Measurements from ENCODE around the gene SGCB.
A peak's percentile ranks its signal among the peaks of the same experiment; 100 is the strongest.

The SGCB gene

GRCh38 chr4:52069571-52069970 lies 31.5 kb upstream of the SGCB start (continued):
- no peak for TF ChIP-seq PATZ1 (CRISPR knock-in tag; IDR thresholded peaks at IDR 0.05; ENCODE audit: borderline replicate concordance)
- no peak for TF ChIP-seq PPARA (CRISPR knock-in tag; IDR thresholded peaks at IDR 0.05; ENCODE audit: borderline replicate concordance)
- no peak for TF ChIP-seq ZNF565 (CRISPR knock-in tag; conservative IDR thresholded peaks at IDR 0.05; ENCODE audit: low read depth)
- no peak for TF ChIP-seq ZFP3 (CRISPR knock-in tag; IDR thresholded peaks at IDR 0.05)
- no peak for TF ChIP-seq ZNF8 (CRISPR knock-in tag; IDR thresholded peaks at IDR 0.05)
- TF ChIP-seq ZFP30 (CRISPR knock-in tag; IDR thresholded peaks at IDR 0.05) = no peak
- TF ChIP-seq SNAI2 (CRISPR knock-in tag; IDR thresholded peaks at IDR 0.05) = no peak
- 0 out of 2 replicates have a peak, but pooled peaks have one; percentile 40 for TF ChIP-seq ZC3H10 (CRISPR knock-in tag; IDR thresholded peaks at IDR 0.05)
- no peak for TF ChIP-seq CSDC2 (CRISPR knock-in tag; IDR thresholded peaks at IDR 0.05)
- TF ChIP-seq ZNF70 (CRISPR knock-in tag; IDR thresholded peaks at IDR 0.05) = no peak
- no peak for TF ChIP-seq BACH2 (CRISPR knock-in tag; IDR thresholded peaks at IDR 0.05; ENCODE audit: borderline replicate concordance)
- TF ChIP-seq ARNTL (CRISPR knock-in tag; IDR thresholded peaks at IDR 0.05; ENCODE audit: borderline replicate concordance, low read depth) = no peak

- no peak for TF ChIP-seq OSR1 (CRISPR knock-in tag; IDR thresholded peaks at IDR 0.05)
- no peak for ATAC-seq
Measured at GRCh38 chr4:52059372-52059771, 21.3 kb upstream of the SGCB start.

GRCh38 chr4:52058275-52058674 lies 20.2 kb upstream of the SGCB start:
- no peak for ATAC-seq
- TF ChIP-seq ARNTL (CRISPR knock-in tag; IDR thresholded peaks at IDR 0.05; ENCODE audit: borderline replicate concordance, low read depth) (no peak), ZFP3 (CRISPR knock-in tag; IDR thresholded peaks at IDR 0.05) (no peak), CSDC2 (CRISPR knock-in tag; IDR thresholded peaks at IDR 0.05) (no peak), ZC3H10 (CRISPR knock-in tag; IDR thresholded peaks at IDR 0.05) (no peak), SNAI2 (CRISPR knock-in tag; IDR thresholded peaks at IDR 0.05) (no peak), OSR1 (CRISPR knock-in tag; IDR thresholded peaks at IDR 0.05) (no peak)

- TF ChIP-seq RARB (CRISPR knock-in tag; IDR thresholded peaks at IDR 0.05) = no peak
- TF ChIP-seq ZFP30 (CRISPR knock-in tag; IDR thresholded peaks at IDR 0.05) = no peak
- no peak for TF ChIP-seq OSR1 (CRISPR knock-in tag; IDR thresholded peaks at IDR 0.05)
- no peak for TF ChIP-seq ZNF70 (CRISPR knock-in tag; IDR thresholded peaks at IDR 0.05)
- TF ChIP-seq GLIS3 (CRISPR knock-in tag; IDR thresholded peaks at IDR 0.05) = no peak
- TF ChIP-seq ARNTL (CRISPR knock-in tag; IDR thresholded peaks at IDR 0.05; ENCODE audit: borderline replicate concordance, low read depth) = no peak
- no peak for TF ChIP-seq ZNF8 (CRISPR knock-in tag; IDR thresholded peaks at IDR 0.05)
- no peak for TF ChIP-seq TSHZ2 (CRISPR knock-in tag; IDR thresholded peaks at IDR 0.05)
- no peak for TF ChIP-seq ISL1 (CRISPR knock-in tag; IDR thresholded peaks at IDR 0.05)
- no peak for TF ChIP-seq ESRRG (CRISPR knock-in tag; IDR thresholded peaks at IDR 0.05)
- no peak for TF ChIP-seq PATZ1 (CRISPR knock-in tag; IDR thresholded peaks at IDR 0.05; ENCODE audit: borderline replicate concordance)
- TF ChIP-seq POU6F1 (CRISPR knock-in tag; IDR thresholded peaks at IDR 0.05; ENCODE audit: borderline replicate concordance, low read depth) = no peak
- TF ChIP-seq ZC3H10 (CRISPR knock-in tag; IDR thresholded peaks at IDR 0.05) = no peak
- no peak for TF ChIP-seq CSDC2 (CRISPR knock-in tag; IDR thresholded peaks at IDR 0.05)
- no peak for TF ChIP-seq ZNF565 (CRISPR knock-in tag; conservative IDR thresholded peaks at IDR 0.05; ENCODE audit: low read depth)
- ATAC-seq = no peak
Measured at GRCh38 chr4:52057196-52057595, 19.1 kb upstream of the SGCB start.
